MCF 10A (cell line): ENCODE measurements around the gene RTN4IP1. TPM values are rescaled to one million over a fixed set of nuclear protein-coding genes. Genes with fewer than 3 reads are reported as not detected.
A peak's percentile ranks its signal among the peaks of the same experiment; 100 is the strongest.

Experiments used
- BruUV-seq: library from RNA; stranded (reverse); fragments of 400-500 nt; replicated peaks from 2 replicates; lab custom pipeline; 2021; lab: Mats Ljungman, UMichigan
- CTCF ChIA-PET: fragments of 300-600 bp; sonication (Branson Sonifier 250); formaldehyde crosslinking; extraction: SDS; loops from one replicate; lab custom pipeline; 2021; ENCODE audit warnings: antibody characterized with exemption, inconsistent platforms; lab: Yijun Ruan, JAX
- POLR2A ChIA-PET: fragments of 300-600, 350-650 bp; sonication (Branson Sonifier 250); formaldehyde crosslinking; extraction: SDS; loops from one replicate; lab custom pipeline; 2020; ENCODE audit warnings: antibody characterized with exemption, inconsistent platforms; lab: Yijun Ruan, JAX
- DNase-seq: peaks from one replicate; pipeline ENCODE4 v3.0.0-alpha.2; 2018; ENCODE audit not compliant: unreplicated experiment
- H3K27ac Mint-ChIP-seq: one replicate; pipeline ENCODE4 v1.8.0; 2022; ENCODE audit warnings: mild to moderate bottlenecking, low read depth, mixed read lengths; ENCODE audit not compliant: unreplicated experiment
- H3K27me3 Mint-ChIP-seq: one replicate; pipeline ENCODE4 v1.8.0; 2022; ENCODE audit warnings: mixed read lengths; ENCODE audit not compliant: insufficient read depth, unreplicated experiment
- H3K36me3 Mint-ChIP-seq: one replicate; pipeline ENCODE4 v1.8.0; 2022; ENCODE audit warnings: mild to moderate bottlenecking, moderate library complexity, mixed read lengths; ENCODE audit not compliant: insufficient read depth, unreplicated experiment
- H3K4me1 Mint-ChIP-seq: one replicate; pipeline ENCODE4 v1.8.0; 2022; ENCODE audit warnings: mixed read lengths; ENCODE audit not compliant: insufficient read depth, unreplicated experiment
- H3K4me3 Mint-ChIP-seq: one replicate; pipeline ENCODE4 v1.8.0; 2022; ENCODE audit warnings: mild to moderate bottlenecking, moderate library complexity, mixed read lengths; ENCODE audit not compliant: unreplicated experiment
- H3K9me3 Mint-ChIP-seq: one replicate; pipeline ENCODE4 v1.8.0; 2022; ENCODE audit warnings: mixed read lengths; ENCODE audit not compliant: unreplicated experiment
- intact Hi-C: fragments of 100-400 bp; cut with micrococcal nuclease; formaldehyde crosslinking; loops from 2 replicates; pipeline ENCODE4 v1.14.1; 2022
- total RNA-seq: library from RNA; stranded (reverse); gene quantifications from 2 replicates; pipeline ENCODE4 v1.2.3, GENCODE V29; 2022
- TF ChIP-seq, protein P1 (sequence below): fragments of 200-600 bp; IDR thresholded peaks from one replicate; pipeline ENCODE4 v1.8.0; 2022; ENCODE audit warnings: antibody characterized with exemption, mild to moderate bottlenecking; ENCODE audit not compliant: unreplicated experiment

RTN4IP1 gene
- total RNA-seq, 1 experiment from 2014 or later: 6.5 TPM

- DNase-seq: no peak
- CTCF ChIA-PET: interaction anchor here (0.5 to 1.6 kb wide), 3 partner anchors 10 to 190 kb away, joined by 3 to 6 read pairs (median 4); no protein-coding TSS in a partner anchor
- Mint-ChIP-seq H3K4me3 (no peak overlapping the region), H3K36me3 (peaks cover 92% of the 10 kb centered on the region), H3K27me3 (no peaks in the 10 kb centered on the region), H3K4me1 (peaks cover 38% of the 10 kb centered on the region), H3K9me3 (no peaks in the 10 kb centered on the region), H3K27ac (peak overlapping the region; percentile 74)
- POLR2A ChIA-PET: interaction anchor here (1.8 to 2.6 kb wide), 2 partner anchors 21 to 23 kb away, joined by 6 to 10 read pairs; no protein-coding TSS in a partner anchor
- TF ChIP-seq, protein P1, sequence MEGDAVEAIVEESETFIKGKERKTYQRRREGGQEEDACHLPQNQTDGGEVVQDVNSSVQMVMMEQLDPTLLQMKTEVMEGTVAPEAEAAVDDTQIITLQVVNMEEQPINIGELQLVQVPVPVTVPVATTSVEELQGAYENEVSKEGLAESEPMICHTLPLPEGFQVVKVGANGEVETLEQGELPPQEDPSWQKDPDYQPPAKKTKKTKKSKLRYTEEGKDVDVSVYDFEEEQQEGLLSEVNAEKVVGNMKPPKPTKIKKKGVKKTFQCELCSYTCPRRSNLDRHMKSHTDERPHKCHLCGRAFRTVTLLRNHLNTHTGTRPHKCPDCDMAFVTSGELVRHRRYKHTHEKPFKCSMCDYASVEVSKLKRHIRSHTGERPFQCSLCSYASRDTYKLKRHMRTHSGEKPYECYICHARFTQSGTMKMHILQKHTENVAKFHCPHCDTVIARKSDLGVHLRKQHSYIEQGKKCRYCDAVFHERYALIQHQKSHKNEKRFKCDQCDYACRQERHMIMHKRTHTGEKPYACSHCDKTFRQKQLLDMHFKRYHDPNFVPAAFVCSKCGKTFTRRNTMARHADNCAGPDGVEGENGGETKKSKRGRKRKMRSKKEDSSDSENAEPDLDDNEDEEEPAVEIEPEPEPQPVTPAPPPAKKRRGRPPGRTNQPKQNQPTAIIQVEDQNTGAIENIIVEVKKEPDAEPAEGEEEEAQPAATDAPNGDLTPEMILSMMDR: no peak
- BruUV-seq: no TSS peak
- intact Hi-C loops: no loop called here
Measured at GRCh38 chr6:106533054-106533453, 96.2 kb downstream of the RTN4IP1 start.

DNA sequence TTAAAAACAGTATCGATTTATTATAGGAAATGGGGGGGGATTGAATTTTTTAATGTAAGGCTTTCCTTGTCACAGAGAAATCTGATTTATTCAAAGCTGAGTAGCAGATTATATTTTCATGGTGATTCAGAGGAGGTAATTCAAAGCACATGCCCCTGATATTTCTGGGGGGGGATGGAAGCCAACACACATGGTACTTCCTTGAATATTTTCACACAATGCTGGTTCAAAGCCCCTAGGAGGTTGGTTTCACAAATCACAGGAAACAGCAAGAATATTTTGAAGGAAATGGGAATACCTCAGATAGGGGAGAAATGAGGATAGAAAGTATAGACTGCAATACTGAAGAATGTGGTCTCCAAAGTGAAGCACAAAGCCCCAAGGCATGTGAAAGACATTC lies 98.8 kb downstream of the RTN4IP1 start:
- Mint-ChIP-seq H3K27ac (no peak overlapping the region), H3K4me1 (peaks cover 47% of the 10 kb centered on the region)
- POLR2A ChIA-PET: interaction anchor here (0.6 to 4.0 kb wide), 9 partner anchors 9 to 191 kb away, joined by 3 to 27 read pairs (median 4); no protein-coding TSS in a partner anchor

DNA sequence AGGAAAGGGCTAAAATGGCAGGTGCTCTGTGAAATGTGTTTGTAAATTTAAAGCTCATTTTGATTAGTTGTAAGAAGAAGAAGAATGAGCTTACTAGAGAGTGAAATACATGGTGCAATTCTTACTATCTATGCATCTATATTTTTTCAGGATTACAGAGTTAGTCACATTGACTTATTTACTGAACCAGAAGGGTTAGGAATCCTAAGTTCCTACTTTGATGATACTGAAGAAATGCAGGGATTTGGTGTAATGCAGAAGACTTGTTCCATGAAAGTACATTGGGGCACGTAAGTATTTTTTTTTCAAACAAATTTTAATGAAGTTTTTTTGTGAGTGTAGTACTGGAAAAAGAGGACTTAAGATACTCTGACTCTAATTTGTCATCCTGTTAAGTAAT lies 99.3 kb downstream of the RTN4IP1 start:
- TF ChIP-seq, protein P1: no peak
- peaks cover 45% of the 10 kb centered on the region for H3K4me1 Mint-ChIP-seq
- peak overlapping the region; percentile 96 for H3K27ac Mint-ChIP-seq
- no TSS peak for BruUV-seq
- H3K27me3 Mint-ChIP-seq: no peaks in the 10 kb centered on the region
- DNase-seq: no peak
- CTCF ChIA-PET: interaction anchor here (0.9 kb wide), 1 partner anchor 32 kb away, joined by 4 read pairs; no protein-coding TSS in a partner anchor
- intact Hi-C loops: no loop called here
- POLR2A ChIA-PET: interaction anchor here (0.6 to 4.0 kb wide), 8 partner anchors 10 to 191 kb away, joined by 3 to 27 read pairs (median 4); no protein-coding TSS in a partner anchor
- H3K9me3 Mint-ChIP-seq: no peaks in the 10 kb centered on the region
- no peak overlapping the region for H3K4me3 Mint-ChIP-seq
- peaks cover 88% of the 10 kb centered on the region for H3K36me3 Mint-ChIP-seq

More for the DNA sequence above, 98.8 kb downstream of the RTN4IP1 start:
- TF ChIP-seq, protein P1: no peak
- DNase-seq: no peak
- Mint-ChIP-seq H3K9me3 (no peaks in the 10 kb centered on the region), H3K36me3 (peaks cover 89% of the 10 kb centered on the region), H3K27me3 (no peaks in the 10 kb centered on the region), H3K4me3 (no peak overlapping the region)
- CTCF ChIA-PET: interaction anchor here (0.9 kb wide), 1 partner anchor 32 kb away, joined by 4 read pairs; no protein-coding TSS in a partner anchor
- intact Hi-C loops: no loop called here
- BruUV-seq: no TSS peak

DNA sequence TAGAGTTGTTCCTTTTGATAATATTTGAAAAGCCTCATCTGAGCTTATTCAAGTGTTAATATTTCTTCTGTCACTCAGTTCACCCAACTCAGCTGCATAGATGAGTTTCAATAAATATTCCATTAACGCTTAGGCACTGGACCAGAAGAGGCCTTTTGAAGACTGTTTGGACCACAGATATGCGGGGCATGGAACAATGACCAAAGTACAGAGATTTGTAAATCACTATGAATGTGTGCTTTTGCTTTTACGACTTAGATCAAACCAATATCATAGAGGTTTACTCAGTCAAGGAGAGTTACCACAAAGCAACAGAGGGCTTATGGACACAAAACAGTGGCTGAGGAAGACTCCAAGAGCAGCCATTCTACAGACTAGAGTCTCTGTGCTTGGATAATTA lies 99.9 kb downstream of the RTN4IP1 start:
- Mint-ChIP-seq H3K27me3 (no peaks in the 10 kb centered on the region), H3K27ac (peak overlapping the region; percentile 96), H3K4me1 (peaks cover 43% of the 10 kb centered on the region), H3K36me3 (peaks cover 82% of the 10 kb centered on the region), H3K4me3 (no peak overlapping the region), H3K9me3 (no peaks in the 10 kb centered on the region)
- CTCF ChIA-PET: interaction anchor here (0.9 to 1.1 kb wide), 3 partner anchors 16 to 33 kb away, joined by 3 to 4 read pairs (median 4); no protein-coding TSS in a partner anchor
- intact Hi-C loops: no loop called here
- no TSS peak for BruUV-seq
- TF ChIP-seq, protein P1: no peak
- no peak for DNase-seq
- POLR2A ChIA-PET: interaction anchor here (0.7 to 4.0 kb wide), 7 partner anchors 9 to 32 kb away, joined by 3 to 27 read pairs (median 3); no protein-coding TSS in a partner anchor
